ENCODE measurements around the gene CDH23.

CDH23 gene

GRCh38 chr10:71392791-71393781 lies 3.6 kb upstream of the CDH23 start:
- no peak for FAIRE-seq

- no peak for FAIRE-seq
These were observed 2.8 kb upstream of the CDH23 start for GRCh38 chr10:71393841-71394475.

GRCh38 chr10:71394926-71395562 lies 1.7 kb upstream of the CDH23 start:
- no peak for FAIRE-seq

GRCh38 chr10:71395621-71396020 lies 1.1 kb upstream of the CDH23 start:
- no peak for FAIRE-seq

- FAIRE-seq: no peak
These were observed 523 bp upstream of the CDH23 start for GRCh38 chr10:71396084-71396710.

GRCh38 chr10:71397296-71398212 lies 834 bp downstream of the CDH23 start:
- no peak for FAIRE-seq

GRCh38 chr10:71398976-71399375 lies 2.3 kb downstream of the CDH23 start:
- FAIRE-seq: no peak

GRCh38 chr10:71399946-71400345 lies 3.2 kb downstream of the CDH23 start:
- no peak for FAIRE-seq

GRCh38 chr10:71401056-71401455 lies 4.3 kb downstream of the CDH23 start:
- FAIRE-seq: no peak

GRCh38 chr10:71402005-71402404 lies 5.3 kb downstream of the CDH23 start:
- FAIRE-seq: no peak

- no peak for FAIRE-seq
These were observed 8.0 kb downstream of the CDH23 start for GRCh38 chr10:71404503-71405295.

GRCh38 chr10:71406878-71407277 lies 10.2 kb downstream of the CDH23 start:
- no peak for FAIRE-seq

- no peak for FAIRE-seq
These were observed 11.9 kb downstream of the CDH23 start for GRCh38 chr10:71408436-71409225.

- no peak for FAIRE-seq
These were observed 12.9 kb downstream of the CDH23 start for GRCh38 chr10:71409516-71410104.

- no peak for FAIRE-seq
These were observed 16.9 kb downstream of the CDH23 start for GRCh38 chr10:71413581-71413980.

GRCh38 chr10:71414359-71414758 lies 17.6 kb downstream of the CDH23 start:
- no peak for FAIRE-seq

GRCh38 chr10:71419002-71419540 lies 22.4 kb downstream of the CDH23 start:
- FAIRE-seq: no peak

GRCh38 chr10:71419750-71420149 lies 23.0 kb downstream of the CDH23 start:
- FAIRE-seq: no peak

- FAIRE-seq: no peak
These were observed 24.3 kb downstream of the CDH23 start for GRCh38 chr10:71421075-71421434.

- no peak for FAIRE-seq
These were observed 26.5 kb downstream of the CDH23 start for GRCh38 chr10:71423250-71423649.
